Keratinocyte (primary cell): ENCODE data around the gene ERI3.

Experiments
- EZH2 ChIP-seq: IDR thresholded peaks from one replicate; pipeline ENCODE4 v1.6.1; 2012; ENCODE audit warnings: inconsistent platforms, mild to moderate bottlenecking, low read length, moderate library complexity
- TF ChIP-seq, protein P1 (sequence below), 3 experiments: IDR thresholded peaks in 1 of 3; conservative IDR thresholded peaks in 1 of 3; optimal IDR thresholded peaks in 1 of 3; 2 replicates in 2 of 3; 3 replicates in 1 of 3; pipeline versions ENCODE3 to v1.5.1; 2011; ENCODE audit warnings: low read length in 3 of 3, mild to moderate bottlenecking in 3 of 3, moderate library complexity in 2 of 3, control low read depth in 1 of 3, inconsistent platforms in 1 of 3; ENCODE audit not compliant: insufficient read depth in 2 of 3; ENCODE audit errors: extremely low read depth in 1 of 3

DNA sequence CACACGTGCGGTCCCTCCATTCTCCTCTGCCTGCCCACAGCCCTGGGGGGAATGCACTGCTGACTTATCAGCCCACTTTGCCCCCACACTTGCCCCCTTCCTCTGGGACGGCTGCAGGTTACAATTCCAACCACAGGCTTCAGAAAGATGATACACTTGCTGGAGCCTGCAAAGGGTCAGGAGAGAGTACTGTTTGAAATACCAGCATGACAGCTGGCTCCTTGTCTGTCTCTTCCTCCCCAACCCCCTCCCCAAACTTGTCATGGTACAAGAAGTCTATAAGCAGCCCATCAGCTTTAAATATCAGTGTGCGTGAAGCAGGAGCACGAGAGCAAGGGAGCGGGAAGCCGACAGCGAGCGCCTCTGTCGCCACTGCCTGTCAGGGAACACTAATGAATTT, 62.4 kb downstream of the ERI3 start:
- TF ChIP-seq, protein P1, sequence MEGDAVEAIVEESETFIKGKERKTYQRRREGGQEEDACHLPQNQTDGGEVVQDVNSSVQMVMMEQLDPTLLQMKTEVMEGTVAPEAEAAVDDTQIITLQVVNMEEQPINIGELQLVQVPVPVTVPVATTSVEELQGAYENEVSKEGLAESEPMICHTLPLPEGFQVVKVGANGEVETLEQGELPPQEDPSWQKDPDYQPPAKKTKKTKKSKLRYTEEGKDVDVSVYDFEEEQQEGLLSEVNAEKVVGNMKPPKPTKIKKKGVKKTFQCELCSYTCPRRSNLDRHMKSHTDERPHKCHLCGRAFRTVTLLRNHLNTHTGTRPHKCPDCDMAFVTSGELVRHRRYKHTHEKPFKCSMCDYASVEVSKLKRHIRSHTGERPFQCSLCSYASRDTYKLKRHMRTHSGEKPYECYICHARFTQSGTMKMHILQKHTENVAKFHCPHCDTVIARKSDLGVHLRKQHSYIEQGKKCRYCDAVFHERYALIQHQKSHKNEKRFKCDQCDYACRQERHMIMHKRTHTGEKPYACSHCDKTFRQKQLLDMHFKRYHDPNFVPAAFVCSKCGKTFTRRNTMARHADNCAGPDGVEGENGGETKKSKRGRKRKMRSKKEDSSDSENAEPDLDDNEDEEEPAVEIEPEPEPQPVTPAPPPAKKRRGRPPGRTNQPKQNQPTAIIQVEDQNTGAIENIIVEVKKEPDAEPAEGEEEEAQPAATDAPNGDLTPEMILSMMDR (optimal IDR thresholded peaks at IDR 0.05 in 1 of 3, IDR thresholded peaks at IDR 0.05 in 1 of 3, conservative IDR thresholded peaks at IDR 0.05 in 1 of 3; ENCODE audit: extremely low read depth in 1 of 3, insufficient read depth in 2 of 3, low read length in 3 of 3) = no peak
- no peak for TF ChIP-seq EZH2
